Activated naive CD4-positive, alpha-beta T cell treated with anti-CD3 and anti-CD28 coated beads for 36 hours (primary cell): Measurements from ENCODE around the gene GUCA1A. TPM values are rescaled to one million over a fixed set of nuclear protein-coding genes. Genes with fewer than 3 reads are reported as not detected.
A peak's percentile ranks its signal among the peaks of the same experiment; 100 is the strongest.
"Not testable (repeated sequence)": the region's sequence is repeated elsewhere in the genome, so short reads cannot be mapped to it uniquely, and the experiment has no call there.

ENCODE experiments used
- CTCF ChIA-PET: fragments of 350-600 bp; sonication (Branson Sonifier 250); formaldehyde crosslinking; loops from one replicate; lab custom pipeline; 2021; ENCODE audit warnings: antibody characterized with exemption; lab: Charles Lee
- DNase-seq: peaks from one replicate; pipeline ENCODE4 v3.0.0-alpha.2; 2020
- H3K27ac Mint-ChIP-seq: one replicate; pipeline ENCODE4 v1.8.0; 2021; ENCODE audit warnings: mild to moderate bottlenecking, mixed read lengths
- H3K27me3 Mint-ChIP-seq: one replicate; pipeline ENCODE4 v1.8.0; 2021; ENCODE audit warnings: low read depth, mixed read lengths
- H3K36me3 Mint-ChIP-seq: one replicate; pipeline ENCODE4 v1.8.0; 2021; ENCODE audit warnings: low read depth, mixed read lengths
- H3K4me1 Mint-ChIP-seq: one replicate; pipeline ENCODE4 v1.8.0; 2021; ENCODE audit warnings: low read depth, mixed read lengths
- H3K4me3 Mint-ChIP-seq: one replicate; pipeline ENCODE4 v1.8.0; 2021; ENCODE audit warnings: mild to moderate bottlenecking, moderate library complexity, mixed read lengths
- H3K9me3 Mint-ChIP-seq: one replicate; pipeline ENCODE4 v1.8.0; 2021; ENCODE audit warnings: mixed read lengths
- intact Hi-C: fragments of 100-400 bp; cut with micrococcal nuclease; formaldehyde crosslinking; loops from one replicate; pipeline ENCODE4 v1.15.1; 2023
- total RNA-seq, 2 experiments: library from RNA; stranded (reverse); gene quantifications; one replicate each; pipeline ENCODE4 v1.2.3, GENCODE V29; 2021

GUCA1A gene
- total RNA-seq, 2 experiments from 2014 or later = not detected

DNA sequence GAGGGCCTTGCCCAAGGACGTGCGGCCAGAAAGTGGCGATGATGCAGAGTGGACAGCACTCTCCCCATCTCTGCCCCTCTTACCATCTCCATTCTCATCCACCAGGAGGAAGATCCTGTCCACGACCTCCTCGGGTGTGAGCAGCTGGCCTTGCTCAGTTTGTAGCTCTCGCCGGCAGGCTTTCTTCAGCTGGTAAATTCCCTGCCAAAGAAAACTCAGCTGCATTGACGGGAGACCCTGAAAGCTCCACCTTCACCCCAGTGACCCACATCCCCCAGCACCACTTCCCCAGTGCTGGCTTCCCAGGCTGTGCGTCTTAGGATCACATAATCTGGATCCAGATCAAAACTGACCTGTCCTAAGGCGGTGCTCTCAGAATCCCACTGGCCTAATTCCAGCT, 12.4 kb downstream of the GUCA1A start:
- Mint-ChIP-seq H3K9me3 (no peaks in the 10 kb centered on the region), H3K4me1 (no peaks in the 10 kb centered on the region), H3K4me3 (no peak overlapping the region), H3K27ac (no peak overlapping the region), H3K36me3 (peaks cover under 1% of the 10 kb centered on the region), H3K27me3 (no peaks in the 10 kb centered on the region)
- CTCF ChIA-PET = interaction anchor here (0.9 kb wide), 1 partner anchor 362 kb away, joined by 3 read pairs; no protein-coding TSS in a partner anchor
- DNase-seq = no peak
- intact Hi-C loops = no loop called here

DNA sequence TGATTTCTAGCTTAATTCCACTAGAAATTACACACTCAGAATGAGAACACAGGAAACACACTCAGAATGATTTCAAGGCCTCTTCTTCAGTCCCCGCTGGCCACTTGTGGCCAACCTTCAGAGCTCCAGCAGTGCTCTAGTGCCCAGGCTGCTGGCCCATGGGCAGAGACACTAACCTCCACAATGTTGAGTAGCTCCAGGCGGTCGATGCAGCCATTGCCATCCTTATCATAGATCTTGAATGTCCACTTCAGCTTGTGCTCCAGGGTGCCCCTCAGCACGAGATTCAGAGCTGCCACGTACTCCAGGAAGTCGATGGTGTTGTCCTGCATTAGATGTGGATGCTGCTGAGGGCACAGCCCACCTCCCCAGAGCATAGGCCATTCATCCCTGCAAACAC, 15.2 kb downstream of the GUCA1A start:
- peaks cover 1% of the 10 kb centered on the region for H3K36me3 Mint-ChIP-seq
- no peak for DNase-seq
- intact Hi-C loops = no loop called here
- CTCF ChIA-PET = interaction anchor here (1.6 kb wide), 1 partner anchor 84 kb away, joined by 4 read pairs; no protein-coding TSS in a partner anchor
- no peaks in the 10 kb centered on the region for H3K4me1 Mint-ChIP-seq
- no peaks in the 10 kb centered on the region for H3K9me3 Mint-ChIP-seq
- no peaks in the 10 kb centered on the region for H3K27me3 Mint-ChIP-seq
- H3K27ac Mint-ChIP-seq = no peak overlapping the region
- no peak overlapping the region for H3K4me3 Mint-ChIP-seq

- Mint-ChIP-seq H3K4me3 (no peak overlapping the region), H3K4me1 (no peaks in the 10 kb centered on the region), H3K27me3 (no peaks in the 10 kb centered on the region), H3K36me3 (peaks cover 1% of the 10 kb centered on the region), H3K27ac (no peak overlapping the region), H3K9me3 (no peaks in the 10 kb centered on the region)
- CTCF ChIA-PET = interaction anchor here (0.6 to 1.0 kb wide), 2 partner anchors 13 to 975 kb away, joined by 3 to 4 read pairs; no protein-coding TSS in a partner anchor
- intact Hi-C loops = no loop called here
- DNase-seq = no peak
These were observed 17.5 kb downstream of the GUCA1A start for GRCh38 chr6:42190554-42191183.

DNA sequence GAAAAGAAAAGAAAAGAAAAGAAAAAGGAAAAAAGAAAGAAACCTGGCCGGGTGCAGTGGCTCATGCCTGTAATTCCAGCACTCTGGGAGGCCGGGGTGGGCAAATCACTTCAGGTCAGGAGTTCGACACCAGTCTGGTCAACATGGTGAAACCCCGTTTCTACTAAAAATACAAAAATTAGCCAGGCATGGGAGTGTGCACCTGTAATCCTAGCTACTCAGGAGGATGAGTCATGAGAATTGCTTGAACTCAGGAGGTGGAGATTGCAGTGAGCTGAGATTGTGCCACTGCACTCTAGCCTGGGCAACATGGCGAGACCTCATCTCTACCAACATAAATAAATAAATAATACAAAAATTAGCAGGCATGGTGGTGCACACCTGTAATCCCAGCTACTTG, 19.2 kb downstream of the GUCA1A start:
- H3K27ac Mint-ChIP-seq, H3K36me3 Mint-ChIP-seq, intact Hi-C loops, H3K27me3 Mint-ChIP-seq, H3K4me1 Mint-ChIP-seq, DNase-seq, H3K4me3 Mint-ChIP-seq, H3K9me3 Mint-ChIP-seq: not testable (repeated sequence)
- CTCF ChIA-PET = interaction anchor here (1.0 to 1.7 kb wide), 2 partner anchors 11 to 22 kb away, joined by 4 to 8 read pairs; no protein-coding TSS in a partner anchor

- Mint-ChIP-seq H3K36me3 (peaks cover 1% of the 10 kb centered on the region), H3K27ac (no peak overlapping the region), H3K9me3 (no peaks in the 10 kb centered on the region), H3K4me3 (no peak overlapping the region), H3K4me1 (no peaks in the 10 kb centered on the region), H3K27me3 (no peaks in the 10 kb centered on the region)
- no peak for DNase-seq
- intact Hi-C loops = no loop called here
- CTCF ChIA-PET = interaction anchor here (0.6 to 1.7 kb wide), 4 partner anchors 21 to 565 kb away, joined by 3 to 8 read pairs (median 6); no protein-coding TSS in a partner anchor
These were observed 20.3 kb downstream of the GUCA1A start for GRCh38 chr6:42193491-42193894.

DNA sequence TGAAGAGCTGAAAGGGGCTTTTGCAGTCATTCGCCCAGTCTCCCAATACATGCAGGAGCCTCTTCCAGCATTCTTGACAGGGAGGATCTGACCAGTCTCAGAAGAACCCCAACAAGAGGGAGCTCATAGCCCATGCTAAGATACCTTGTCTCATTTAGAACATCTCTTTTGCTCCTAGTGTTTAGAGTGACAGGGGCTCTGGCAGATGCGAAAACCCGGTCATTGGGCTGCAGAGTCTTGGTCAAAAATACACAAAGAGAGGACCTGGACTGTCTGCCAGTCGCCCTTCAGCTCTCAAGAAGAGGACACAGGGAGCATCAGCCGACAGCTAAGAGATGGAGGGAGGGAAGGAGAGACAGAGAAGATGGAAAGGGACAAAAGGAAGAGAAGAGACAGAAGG, 20.9 kb downstream of the GUCA1A start:
- no peak for DNase-seq
- intact Hi-C loops = no loop called here
- no peaks in the 10 kb centered on the region for H3K9me3 Mint-ChIP-seq
- H3K4me1 Mint-ChIP-seq = no peaks in the 10 kb centered on the region
- H3K36me3 Mint-ChIP-seq = peaks cover 1% of the 10 kb centered on the region
- no peak overlapping the region for H3K4me3 Mint-ChIP-seq
- no peak overlapping the region for H3K27ac Mint-ChIP-seq
- CTCF ChIA-PET = interaction anchor here (0.6 to 1.6 kb wide), 3 partner anchors 89 to 565 kb away, joined by 3 to 8 read pairs (median 5); no protein-coding TSS in a partner anchor
- H3K27me3 Mint-ChIP-seq = no peaks in the 10 kb centered on the region

DNA sequence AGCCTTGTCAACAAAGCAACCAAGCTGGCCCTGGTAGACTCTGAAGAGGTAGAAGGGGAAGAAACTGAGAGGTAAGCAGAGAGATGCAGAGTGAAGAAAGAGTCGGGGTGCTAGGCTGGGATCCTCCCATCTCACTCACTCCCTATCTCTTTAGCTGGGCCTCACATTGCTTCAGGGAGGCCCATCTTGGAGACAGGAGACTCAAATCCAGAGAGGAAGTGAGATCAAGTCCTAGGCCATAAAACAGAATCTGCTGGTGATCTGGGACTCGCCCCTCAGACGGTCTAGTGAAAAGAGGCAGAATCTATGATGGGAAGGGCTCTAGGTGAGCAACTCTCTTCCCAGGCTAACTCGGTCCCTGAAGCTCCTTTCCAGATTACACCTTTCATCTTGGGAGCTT, 22.3 kb downstream of the GUCA1A start:
- CTCF ChIA-PET = interaction anchor here (1.6 kb wide), 2 partner anchors 19 to 91 kb away, joined by 5 to 6 read pairs; no protein-coding TSS in a partner anchor
- Mint-ChIP-seq H3K4me3 (no peak overlapping the region), H3K27me3 (no peaks in the 10 kb centered on the region), H3K36me3 (peaks cover 12% of the 10 kb centered on the region), H3K9me3 (peaks cover 3% of the 10 kb centered on the region), H3K4me1 (no peaks in the 10 kb centered on the region), H3K27ac (no peak overlapping the region)
- DNase-seq = no peak
- intact Hi-C loops = no loop called here

- intact Hi-C loops = no loop called here
These were observed 24.6 kb downstream of the GUCA1A start for GRCh38 chr6:42197555-42198362.

GRCh38 chr6:42199106-42199981, 26.2 kb downstream of the GUCA1A start:
- intact Hi-C loops = no loop called here
- peaks cover 3% of the 10 kb centered on the region for H3K9me3 Mint-ChIP-seq
- CTCF ChIA-PET = interaction anchor here (1.4 kb wide), 1 partner anchor 15 kb away, joined by 3 read pairs; no protein-coding TSS in a partner anchor
- no peaks in the 10 kb centered on the region for H3K4me1 Mint-ChIP-seq
- no peak overlapping the region for H3K27ac Mint-ChIP-seq
- H3K27me3 Mint-ChIP-seq = no peaks in the 10 kb centered on the region
- H3K4me3 Mint-ChIP-seq = no peak overlapping the region
- H3K36me3 Mint-ChIP-seq = peaks cover 21% of the 10 kb centered on the region
- DNase-seq = no peak

More at GRCh38 chr6:42197555-42198362, 24.6 kb downstream of the GUCA1A start:
- no peaks in the 10 kb centered on the region for H3K4me1 Mint-ChIP-seq
- peaks cover 19% of the 10 kb centered on the region for H3K36me3 Mint-ChIP-seq
- peaks cover 3% of the 10 kb centered on the region for H3K9me3 Mint-ChIP-seq
- H3K27ac Mint-ChIP-seq = no peak overlapping the region
- H3K27me3 Mint-ChIP-seq = no peaks in the 10 kb centered on the region
- CTCF ChIA-PET = no interaction called here
- DNase-seq = peak; percentile 24
- no peak overlapping the region for H3K4me3 Mint-ChIP-seq

DNA sequence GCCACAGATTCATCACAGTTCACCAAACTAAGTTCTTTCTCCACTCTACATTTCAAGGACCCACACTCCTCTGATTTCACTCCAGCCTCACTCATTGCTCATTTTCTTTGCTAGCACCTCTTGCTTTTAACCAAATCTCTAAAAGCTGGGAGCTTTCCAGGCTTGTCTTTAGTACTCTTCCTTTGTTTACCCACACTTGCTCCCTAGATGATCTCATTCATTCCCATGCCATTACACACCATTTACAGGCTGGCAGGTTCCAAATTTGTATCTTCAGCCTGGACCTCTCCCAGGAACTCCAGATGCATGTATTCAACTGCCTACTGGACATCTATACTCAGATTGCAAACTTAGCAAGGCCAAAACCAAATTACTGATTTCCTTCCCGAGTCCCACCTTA, 26.9 kb downstream of the GUCA1A start:
- DNase-seq = no peak
- CTCF ChIA-PET = interaction anchor here (1.4 kb wide), 1 partner anchor 14 kb away, joined by 3 read pairs; no protein-coding TSS in a partner anchor
- Mint-ChIP-seq H3K9me3 (peaks cover 3% of the 10 kb centered on the region), H3K27me3 (no peaks in the 10 kb centered on the region), H3K4me1 (no peaks in the 10 kb centered on the region), H3K27ac (no peak overlapping the region), H3K36me3 (peaks cover 21% of the 10 kb centered on the region), H3K4me3 (no peak overlapping the region)
- intact Hi-C loops = no loop called here

GRCh38 chr6:42201382-42201781, 28.2 kb downstream of the GUCA1A start:
- CTCF ChIA-PET = interaction anchor here (0.8 to 2.6 kb wide), 2 partner anchors 13 to 14 kb away, joined by 3 to 17 read pairs; no protein-coding TSS in a partner anchor
- Mint-ChIP-seq H3K4me3 (no peak overlapping the region), H3K36me3 (peaks cover 27% of the 10 kb centered on the region), H3K4me1 (no peaks in the 10 kb centered on the region), H3K27ac (no peak overlapping the region), H3K9me3 (peaks cover 3% of the 10 kb centered on the region), H3K27me3 (no peaks in the 10 kb centered on the region)
- intact Hi-C loops = no loop called here
- no peak for DNase-seq
